Measurements from ENCODE around the gene MAGI2. TPM values are rescaled to one million over a fixed set of nuclear protein-coding genes. Genes with fewer than 3 reads are reported as not detected.

The MAGI2 gene
- total RNA-seq, 1 experiment from 2014 or later = 0.22 TPM

- no peak for TF ChIP-seq REST (IDR thresholded peaks at IDR 0.05; ENCODE audit: low read depth)
- TF ChIP-seq YY1 (IDR thresholded peaks at IDR 0.05; ENCODE audit: extremely low read depth, insufficient replicate concordance, low read depth, low read length) = no peak
- TF ChIP-seq TCF7L2 (IDR thresholded peaks at IDR 0.05; ENCODE audit: borderline replicate concordance, extremely low read depth, insufficient read depth, insufficient read length) = no peak
Measured at GRCh38 chr7:79060498-79060897, 393.0 kb downstream of the MAGI2 start (continued).

GRCh38 chr7:79055722-79056415 lies 397.6 kb downstream of the MAGI2 start:
- peak; percentile 60 for ATAC-seq
- CTCF ChIA-PET = interaction anchor here (1.0 to 1.6 kb wide), 2 partner anchors 9 to 10 kb away, joined by 3 read pairs; no protein-coding TSS in a partner anchor
- no peaks in the 10 kb centered on the region for H3K27me3 ChIP-seq (ENCODE audit: insufficient read depth, low read length)
- RAD21 ChIA-PET (ENCODE audit: low non-redundant PET in 1 of 2, low total read pairs in 2 of 2, uncharacterized antibody in 2 of 2, unreplicated experiment in 2 of 2) = no interaction called here
- no peak overlapping the region for H3K27ac ChIP-seq (ENCODE audit: low read depth, low read length)
- no peak overlapping the region for H3K9ac ChIP-seq (ENCODE audit: low read length)
- peaks cover 5 to 9% of the 10 kb centered on the region in 2 experiments; a peak in 2 of 4 replicates for H3K4me1 ChIP-seq (ENCODE audit: control insufficient read depth in 1 of 2, insufficient read depth in 2 of 2, low read length in 2 of 2)
- TF ChIP-seq JUND (IDR thresholded peaks at IDR 0.05) (no peak), YY1 (IDR thresholded peaks at IDR 0.05; ENCODE audit: extremely low read depth, insufficient replicate concordance, low read depth, low read length) (no peak), ZNF274 (IDR thresholded peaks at IDR 0.05; ENCODE audit: low read depth, low read length) (no peak), ZBTB33 (IDR thresholded peaks at IDR 0.05; ENCODE audit: extremely low read depth, insufficient replicate concordance, low read length) (no peak), EZH2 (IDR thresholded peaks at IDR 0.05) (no peak), ELF1 (IDR thresholded peaks at IDR 0.05; ENCODE audit: borderline replicate concordance, low read depth) (no peak), TCF7L2 (IDR thresholded peaks at IDR 0.05; ENCODE audit: borderline replicate concordance, extremely low read depth, insufficient read depth, insufficient read length) (no peak), POLR2A (IDR thresholded peaks at IDR 0.05; ENCODE audit: borderline replicate concordance, extremely low read depth, insufficient read depth, insufficient read length) (no peak), SIN3A (IDR thresholded peaks at IDR 0.05; ENCODE audit: low read depth) (no peak), EGR1 (IDR thresholded peaks at IDR 0.05; ENCODE audit: low read depth) (no peak), ZFX (IDR thresholded peaks at IDR 0.05) (no peak), FOSL1 (IDR thresholded peaks at IDR 0.05; ENCODE audit: low read depth) (no peak), SP1 (IDR thresholded peaks at IDR 0.05; ENCODE audit: low read depth) (no peak)
- H2AFZ ChIP-seq (ENCODE audit: low read depth, low read length, poor library complexity, severe bottlenecking) = peak overlapping the region; percentile 29
- peak overlapping the region; percentile 19; the same call in 1 of the 2 replicates for H3K4me2 ChIP-seq (ENCODE audit: low read length)
- POLR2A ChIA-PET = no interaction called here
- intact Hi-C loops (cut with micrococcal nuclease) = no loop called here
- no peaks in the 10 kb centered on the region for H3K36me3 ChIP-seq (ENCODE audit: control insufficient read depth in 1 of 2, insufficient read depth in 2 of 2, low read length in 2 of 2)
- no peaks in the 10 kb centered on the region for H3K79me2 ChIP-seq (ENCODE audit: insufficient read depth, low read length)
- H3K4me3 ChIP-seq (replicated peaks in 1 of 2; ENCODE audit: low read depth in 1 of 2, low read length in 2 of 2) = no peak overlapping the region
- no peaks in the 10 kb centered on the region for H3K9me2 ChIP-seq (ENCODE audit: insufficient read depth)
- BruUV-seq (replicated peaks) = no TSS peak
- H3K9me3 ChIP-seq (ENCODE audit: control insufficient read depth in 1 of 2, insufficient read depth in 1 of 2, low read depth in 1 of 2, low read length in 2 of 2) = no peaks in the 10 kb centered on the region
- H4K20me1 ChIP-seq (ENCODE audit: insufficient read depth) = no peaks in the 10 kb centered on the region
- peak; percentile 13 for DNase-seq (ENCODE audit: low read depth, low spot score)
